DLD1 (cell line): ENCODE measurements around the gene NAALADL1.
"Not testable (repeated sequence)": the region's sequence is repeated elsewhere in the genome, so short reads cannot be mapped to it uniquely, and the experiment has no call there.

Experiments used
- in situ Hi-C: cut with HindIII; loops from 2 replicates; pipeline ENCODE4 v1.10.0; 2017; ENCODE audit warnings: low sequenced_read_pairs

NAALADL1 gene

GRCh38 chr11:65017937-65018336 is 40.4 kb downstream of the NAALADL1 start:
- in situ Hi-C loops = no loop called here

- in situ Hi-C loops = no loop called here
Measured at GRCh38 chr11:65016705-65017104, 41.6 kb downstream of the NAALADL1 start.

- in situ Hi-C loops = no loop called here
Measured at GRCh38 chr11:65014726-65015227, 43.6 kb downstream of the NAALADL1 start.

GRCh38 chr11:65013888-65014725 is 44.2 kb downstream of the NAALADL1 start, which contains the start of gene ARL2:
Gene ARL2 (plus strand): TSS chr11:65014160. CDS start chr11:65014208, 48 bp downstream.
- in situ Hi-C loops = no loop called here

GRCh38 chr11:65013130-65013887 is 45.0 kb downstream of the NAALADL1 start:
- in situ Hi-C loops = no loop called here

GRCh38 chr11:65008873-65009272 is 49.5 kb downstream of the NAALADL1 start:
- in situ Hi-C loops = no loop called here

GRCh38 chr11:65008016-65008415 is 50.3 kb downstream of the NAALADL1 start:
- in situ Hi-C loops = no loop called here

- in situ Hi-C loops = not testable (repeated sequence)
Measured at GRCh38 chr11:65003968-65004367, 54.4 kb downstream of the NAALADL1 start.

GRCh38 chr11:65003282-65003681 is 55.1 kb downstream of the NAALADL1 start:
- in situ Hi-C loops = no loop called here

GRCh38 chr11:65002706-65003105 is 55.6 kb downstream of the NAALADL1 start:
- in situ Hi-C loops = no loop called here

- in situ Hi-C loops = no loop called here
Measured at GRCh38 chr11:64999478-64999877, 58.9 kb downstream of the NAALADL1 start.

- in situ Hi-C loops = no loop called here
Measured at GRCh38 chr11:64998690-64999431, 59.5 kb downstream of the NAALADL1 start.

- in situ Hi-C loops = no loop called here
Measured at GRCh38 chr11:64998141-64998540, 60.2 kb downstream of the NAALADL1 start.

- in situ Hi-C loops = no loop called here
Measured at GRCh38 chr11:64996710-64997380, 61.5 kb downstream of the NAALADL1 start, which contains the start of gene BATF2. Gene BATF2 (minus strand): TSS chr11:64996971. CDS start chr11:64996914, 57 bp downstream.

- in situ Hi-C loops = no loop called here
Measured at GRCh38 chr11:64996327-64996709, 62.0 kb downstream of the NAALADL1 start.
